ENCODE results near the gene RAD51B. TPM values are rescaled to one million over a fixed set of nuclear protein-coding genes. Genes with fewer than 3 reads are reported as not detected.
"Not testable (repeated sequence)": the region's sequence is repeated elsewhere in the genome, so short reads cannot be mapped to it uniquely, and the experiment has no call there.

The RAD51B gene
- total RNA-seq, 4 donors from 2014 or later = 19.6 to 39.7 (median 25.4) TPM

DNA sequence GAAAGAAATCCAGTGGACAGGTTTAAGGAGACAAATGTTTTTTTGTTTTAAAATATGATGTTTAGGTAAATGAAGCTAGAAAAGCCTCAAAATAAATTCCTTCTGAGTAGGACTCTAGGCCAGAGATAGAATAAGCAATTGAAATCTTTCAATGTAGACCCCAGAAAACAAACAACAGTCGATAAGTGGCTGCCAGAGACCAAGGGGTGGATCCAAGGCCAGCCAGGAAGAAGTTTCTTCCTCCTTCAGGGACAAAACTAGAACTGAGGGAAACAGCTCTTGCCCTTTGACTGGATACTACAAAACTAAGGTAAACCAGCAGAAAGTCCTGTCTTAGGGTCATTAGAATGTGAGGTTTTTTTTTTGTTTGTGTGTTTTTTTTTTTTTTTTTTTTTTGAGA lies 481.6 kb downstream of the RAD51B start:
- Histone ChIP-seq H3K27me3 (no peaks in the 10 kb centered on the region), H3K4me1 (peaks cover 5% of the 10 kb centered on the region), H3K27ac (no peak overlapping the region), H3K36me3 (no peaks in the 10 kb centered on the region), H3K9me3 (no peaks in the 10 kb centered on the region), H3K4me3 (no peak overlapping the region)
- DNase-seq (ENCODE audit: low spot score in 2 of 2) = no peak
- TF ChIP-seq EP300 (IDR thresholded peaks at IDR 0.05) = no peak
- TF ChIP-seq POLR2AphosphoS5 (IDR thresholded peaks at IDR 0.05) = no peak
- TF ChIP-seq, protein P1, sequence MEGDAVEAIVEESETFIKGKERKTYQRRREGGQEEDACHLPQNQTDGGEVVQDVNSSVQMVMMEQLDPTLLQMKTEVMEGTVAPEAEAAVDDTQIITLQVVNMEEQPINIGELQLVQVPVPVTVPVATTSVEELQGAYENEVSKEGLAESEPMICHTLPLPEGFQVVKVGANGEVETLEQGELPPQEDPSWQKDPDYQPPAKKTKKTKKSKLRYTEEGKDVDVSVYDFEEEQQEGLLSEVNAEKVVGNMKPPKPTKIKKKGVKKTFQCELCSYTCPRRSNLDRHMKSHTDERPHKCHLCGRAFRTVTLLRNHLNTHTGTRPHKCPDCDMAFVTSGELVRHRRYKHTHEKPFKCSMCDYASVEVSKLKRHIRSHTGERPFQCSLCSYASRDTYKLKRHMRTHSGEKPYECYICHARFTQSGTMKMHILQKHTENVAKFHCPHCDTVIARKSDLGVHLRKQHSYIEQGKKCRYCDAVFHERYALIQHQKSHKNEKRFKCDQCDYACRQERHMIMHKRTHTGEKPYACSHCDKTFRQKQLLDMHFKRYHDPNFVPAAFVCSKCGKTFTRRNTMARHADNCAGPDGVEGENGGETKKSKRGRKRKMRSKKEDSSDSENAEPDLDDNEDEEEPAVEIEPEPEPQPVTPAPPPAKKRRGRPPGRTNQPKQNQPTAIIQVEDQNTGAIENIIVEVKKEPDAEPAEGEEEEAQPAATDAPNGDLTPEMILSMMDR (IDR thresholded peaks at IDR 0.05) = no peak
- no peak for TF ChIP-seq POLR2A (IDR thresholded peaks at IDR 0.05)
- 71% methylated on average over 1 of the region's 1 CpG for WGBS

DNA sequence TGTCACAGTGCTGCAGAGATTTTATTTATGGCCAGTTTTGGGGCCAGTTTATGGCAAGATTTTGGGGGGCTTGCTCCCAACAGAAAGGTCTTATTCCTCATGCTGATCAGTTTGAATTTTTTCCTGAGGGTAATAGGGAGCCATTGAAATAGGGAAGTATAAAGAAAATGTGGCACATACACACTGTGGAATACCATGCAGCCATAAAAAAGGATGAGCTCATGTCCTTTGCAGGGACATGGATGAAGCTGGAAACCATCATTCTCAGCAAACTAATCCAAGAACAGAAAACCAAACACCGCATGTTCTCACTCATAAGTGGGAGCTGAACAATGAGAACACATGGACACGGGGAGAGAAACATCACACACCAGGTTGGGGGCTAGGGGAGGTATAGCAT lies 483.4 kb downstream of the RAD51B start:
- WGBS = 95% methylated on average over 2 of the region's 2 CpGs
- H3K9me3 ChIP-seq; H3K4me3 ChIP-seq; DNase-seq (ENCODE audit: low spot score in 2 of 2); H3K27me3 ChIP-seq; H3K36me3 ChIP-seq; H3K27ac ChIP-seq: not testable (repeated sequence)
- H3K4me1 ChIP-seq = peaks cover 14% of the 10 kb centered on the region

DNA sequence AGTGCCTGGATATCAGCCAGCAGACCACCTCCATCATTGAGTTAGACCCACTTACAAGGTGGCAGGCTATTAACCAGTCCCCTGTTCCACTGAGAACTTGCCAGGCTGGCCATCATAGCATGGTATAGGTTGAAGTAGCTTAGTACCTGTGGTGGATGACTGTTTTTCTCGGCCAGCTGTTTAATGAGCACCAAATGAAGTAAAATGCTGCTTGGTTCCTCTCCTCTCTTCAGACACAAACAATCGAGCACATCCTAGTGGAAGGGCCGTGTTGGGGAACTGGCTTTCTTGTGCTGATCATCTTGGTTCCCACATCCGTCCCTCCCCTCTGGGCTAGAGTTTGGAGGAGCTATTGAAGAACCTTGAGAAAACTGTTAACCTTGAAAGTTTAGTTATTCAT lies 486.2 kb downstream of the RAD51B start:
- 86% methylated on average over 4 of the region's 4 CpGs for WGBS
- H3K9me3 ChIP-seq = no peaks in the 10 kb centered on the region
- TF ChIP-seq POLR2A (IDR thresholded peaks at IDR 0.05) = no peak
- no peak for TF ChIP-seq EP300 (IDR thresholded peaks at IDR 0.05)
- TF ChIP-seq, protein P1 (IDR thresholded peaks at IDR 0.05) = no peak
- H3K4me3 ChIP-seq = no peak overlapping the region
- H3K4me1 ChIP-seq = peaks cover 31% of the 10 kb centered on the region
- H3K27ac ChIP-seq = no peak overlapping the region
- H3K36me3 ChIP-seq = no peaks in the 10 kb centered on the region
- H3K27me3 ChIP-seq = no peaks in the 10 kb centered on the region
- DNase-seq (ENCODE audit: low spot score in 2 of 2) = no peak

DNA sequence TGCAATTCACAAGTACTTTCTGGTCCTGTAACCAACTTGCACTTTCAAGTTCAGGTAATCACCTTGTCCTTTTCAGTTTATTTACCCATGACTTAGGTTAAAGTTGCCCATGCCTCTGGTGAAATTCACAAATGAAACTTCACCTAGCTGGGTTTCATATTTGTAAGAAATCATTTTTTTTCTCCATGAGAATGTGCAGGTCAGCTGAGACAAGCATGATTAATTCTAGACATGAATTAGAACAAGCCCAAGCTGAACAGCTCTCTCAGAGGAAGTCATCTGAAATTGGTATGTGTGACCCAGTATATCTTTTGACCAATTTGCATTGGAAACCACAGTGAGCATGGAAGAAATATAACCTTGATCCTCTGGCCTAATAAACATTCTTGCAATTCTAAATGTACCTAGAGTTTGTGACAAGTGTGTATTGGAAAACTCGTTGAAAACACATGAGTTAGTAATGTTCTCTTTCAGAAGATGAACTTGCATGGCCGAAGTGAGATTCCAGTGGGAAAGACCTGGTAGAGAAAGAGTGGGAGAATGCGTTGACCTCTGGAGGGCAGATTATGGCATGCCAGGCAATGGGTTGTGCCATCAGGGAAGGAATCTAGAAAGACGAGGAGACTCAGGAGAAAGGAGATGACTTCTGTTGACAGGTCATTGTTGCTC lies 486.8 kb downstream of the RAD51B start:
- DNase-seq (ENCODE audit: low spot score in 2 of 2) = no peak
- Histone ChIP-seq H3K4me3 (no peak overlapping the region), H3K4me1 (peaks cover 31% of the 10 kb centered on the region), H3K36me3 (no peaks in the 10 kb centered on the region), H3K9me3 (no peaks in the 10 kb centered on the region), H3K27ac (peak overlapping the region; percentile 77), H3K27me3 (no peaks in the 10 kb centered on the region)
- 92% methylated on average over 4 of the region's 4 CpGs for WGBS
- TF ChIP-seq POLR2AphosphoS5 (IDR thresholded peaks at IDR 0.05) = no peak
- TF ChIP-seq, protein P1 (IDR thresholded peaks at IDR 0.05) = no peak
- no peak for TF ChIP-seq POLR2A (IDR thresholded peaks at IDR 0.05)
- TF ChIP-seq EP300 (IDR thresholded peaks at IDR 0.05) = no peak

DNA sequence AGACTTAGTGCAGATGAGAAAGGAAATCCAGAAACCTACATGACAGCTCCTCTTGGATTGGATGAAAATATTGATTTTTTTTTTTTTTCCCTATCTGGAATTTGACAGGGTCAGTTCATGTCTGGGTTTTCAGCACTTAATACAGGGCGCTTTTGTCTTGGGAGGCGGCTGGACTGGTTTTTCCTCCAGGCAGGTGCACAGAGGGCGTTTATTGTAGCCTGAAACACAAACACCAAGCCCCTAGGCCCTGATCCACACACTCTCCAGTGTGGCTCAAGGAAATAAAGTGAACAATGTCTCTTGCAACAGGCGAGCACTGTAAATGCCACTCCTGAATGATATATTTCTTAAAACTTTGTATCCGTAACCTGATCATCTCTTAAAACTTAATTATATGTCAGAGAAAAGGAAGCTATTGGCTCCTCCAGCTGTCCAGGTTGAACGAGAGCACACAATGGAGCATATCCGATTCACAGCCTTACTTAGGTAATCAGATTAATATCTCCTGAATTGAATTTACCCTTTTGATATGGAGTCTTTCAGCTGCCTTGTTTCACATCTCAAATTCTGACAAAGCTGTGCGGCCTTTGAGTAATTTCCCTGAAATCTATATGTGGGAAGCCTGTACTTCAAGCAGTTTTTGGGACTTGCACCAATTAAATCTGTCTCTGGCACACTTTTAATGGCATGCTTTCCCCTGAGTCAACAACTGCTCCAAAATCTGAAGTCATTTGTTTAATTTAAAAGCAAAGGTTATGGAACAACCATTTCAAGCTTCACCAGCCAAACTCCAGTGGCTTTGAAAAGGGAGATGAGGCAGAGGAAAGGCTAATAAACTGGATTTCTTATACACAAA lies 487.6 kb downstream of the RAD51B start:
- H3K4me1 ChIP-seq = peaks cover 31% of the 10 kb centered on the region
- peak overlapping the region; percentile 77 for H3K27ac ChIP-seq
- no peak for DNase-seq (ENCODE audit: low spot score in 2 of 2)

More for the DNA sequence above, 487.6 kb downstream of the RAD51B start:
- Histone ChIP-seq H3K4me3 (no peak overlapping the region), H3K9me3 (no peaks in the 10 kb centered on the region), H3K27me3 (no peaks in the 10 kb centered on the region), H3K36me3 (no peaks in the 10 kb centered on the region)
- TF ChIP-seq EP300 (IDR thresholded peaks at IDR 0.05) = no peak
- TF ChIP-seq POLR2A (IDR thresholded peaks at IDR 0.05) = no peak
- TF ChIP-seq, protein P1 (IDR thresholded peaks at IDR 0.05) = no peak
- no peak for TF ChIP-seq POLR2AphosphoS5 (IDR thresholded peaks at IDR 0.05)
- WGBS = 69% methylated on average over 8 of the region's 8 CpGs
